Stimulated activated CD8-positive, alpha-beta memory T cell treated with anti-CD3 and anti-CD28 coated beads, Interleukin-4, amount 100 ng/mL, for 1 hour (primary cell): Measurements from ENCODE around the gene ADAM15.

Source experiments
- DNase-seq, 2 donors: peaks; one replicate each; pipeline ENCODE4 v3.0.0-alpha.2; 2020; ENCODE audit warnings: low read depth in 2 of 2, low spot score in 1 of 2

The ADAM15 gene

DNA sequence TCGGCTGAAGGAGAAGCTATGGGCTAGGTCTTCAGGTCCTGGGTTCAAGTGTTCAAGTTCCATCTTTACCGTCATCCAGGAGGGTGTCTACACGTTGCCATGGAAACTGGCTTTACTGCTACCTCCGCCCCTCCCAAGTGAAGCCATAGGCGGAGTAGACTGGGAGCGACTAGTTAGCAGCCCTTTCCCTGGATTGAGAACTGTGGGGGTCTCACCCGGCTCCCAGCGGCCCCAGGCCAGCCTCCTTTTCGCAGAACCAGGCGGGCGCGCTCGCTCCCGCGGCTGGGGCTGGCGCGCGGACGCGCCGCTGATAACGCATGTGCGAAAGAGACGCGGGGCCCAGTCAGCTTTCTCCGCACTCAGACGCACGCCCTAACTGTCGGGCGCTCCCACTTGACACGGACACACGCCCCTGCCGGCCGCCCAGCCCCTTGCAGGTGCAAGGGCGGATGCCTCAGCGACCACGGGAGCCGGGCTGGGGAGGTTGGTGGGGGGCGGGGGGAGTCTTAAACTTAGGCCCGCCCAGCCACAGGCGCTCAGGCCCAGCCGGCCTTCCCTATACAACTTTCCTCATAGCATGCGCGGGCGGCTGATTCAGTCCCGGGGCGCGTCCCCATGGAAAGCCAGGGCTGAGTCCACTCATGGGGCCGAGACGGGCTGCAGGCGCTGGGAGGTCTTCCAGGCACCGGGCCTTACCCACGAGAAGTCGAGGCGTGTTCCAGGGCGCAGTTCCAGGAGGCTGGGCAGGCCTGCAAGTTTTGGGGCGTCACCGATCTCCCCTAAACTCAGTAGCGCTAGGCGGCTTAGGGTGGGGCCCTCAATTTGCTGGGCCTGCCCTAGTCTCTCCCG lies 19.8 kb downstream of the ADAM15 start:
- peak in 1 of 2 donors; percentile 56 for DNase-seq

DNA sequence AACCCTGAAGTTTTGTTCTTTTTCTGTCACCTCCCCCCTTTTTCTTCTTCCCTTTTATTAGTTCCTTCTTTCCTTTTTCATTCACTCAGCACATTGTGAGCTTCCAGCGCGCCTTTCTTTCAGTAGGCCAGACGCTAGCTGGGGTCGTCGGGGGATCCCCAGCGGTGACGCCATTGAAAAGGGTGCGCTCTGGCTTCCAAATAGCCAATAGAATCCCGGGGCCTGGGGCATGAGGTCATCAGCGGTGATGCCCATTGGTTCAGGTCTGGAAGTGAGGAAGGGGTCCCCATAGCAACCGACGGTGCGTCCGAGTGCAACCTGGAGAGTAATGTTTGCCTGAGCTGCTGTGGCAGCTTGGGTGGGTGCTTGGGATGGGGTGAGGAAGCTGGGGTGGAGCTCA lies 20.6 kb downstream of the ADAM15 start:
- DNase-seq, result no peak

DNA sequence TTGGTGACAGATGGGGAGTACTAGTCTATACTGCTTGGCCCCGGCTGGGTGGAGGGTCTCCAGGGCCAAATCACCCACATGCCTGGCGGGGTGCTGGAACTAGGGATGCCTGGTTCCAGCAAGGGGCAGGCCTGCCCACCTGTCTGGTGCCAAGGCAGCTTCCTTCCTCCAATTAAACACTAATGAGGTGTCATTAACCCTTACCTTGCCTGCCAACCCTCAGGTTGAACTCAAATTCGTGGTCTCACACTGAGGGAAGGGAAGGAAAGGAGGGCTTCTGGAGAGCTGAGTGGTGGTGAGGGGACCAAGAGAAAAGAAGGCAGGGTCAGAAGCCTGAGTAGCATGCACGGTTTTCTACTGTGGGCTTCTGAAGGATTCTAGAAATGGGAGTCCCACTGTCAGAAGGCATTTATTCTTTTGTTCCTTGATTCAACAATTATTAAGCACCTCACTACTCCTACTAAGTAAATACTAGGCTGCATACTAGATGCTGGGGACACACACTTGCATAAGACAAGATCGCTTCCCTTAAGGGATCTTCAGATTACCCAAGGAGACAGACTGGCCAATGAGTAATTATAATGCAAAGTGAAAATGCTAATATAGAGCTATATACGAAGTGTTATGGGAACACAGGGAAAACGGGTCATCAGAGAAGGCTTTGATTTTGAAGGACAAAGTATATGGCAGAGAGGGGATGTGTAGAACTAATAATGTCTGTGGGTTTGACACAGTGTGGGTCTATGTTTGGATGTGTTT lies 21.6 kb downstream of the ADAM15 start:
- no peak for DNase-seq

DNA sequence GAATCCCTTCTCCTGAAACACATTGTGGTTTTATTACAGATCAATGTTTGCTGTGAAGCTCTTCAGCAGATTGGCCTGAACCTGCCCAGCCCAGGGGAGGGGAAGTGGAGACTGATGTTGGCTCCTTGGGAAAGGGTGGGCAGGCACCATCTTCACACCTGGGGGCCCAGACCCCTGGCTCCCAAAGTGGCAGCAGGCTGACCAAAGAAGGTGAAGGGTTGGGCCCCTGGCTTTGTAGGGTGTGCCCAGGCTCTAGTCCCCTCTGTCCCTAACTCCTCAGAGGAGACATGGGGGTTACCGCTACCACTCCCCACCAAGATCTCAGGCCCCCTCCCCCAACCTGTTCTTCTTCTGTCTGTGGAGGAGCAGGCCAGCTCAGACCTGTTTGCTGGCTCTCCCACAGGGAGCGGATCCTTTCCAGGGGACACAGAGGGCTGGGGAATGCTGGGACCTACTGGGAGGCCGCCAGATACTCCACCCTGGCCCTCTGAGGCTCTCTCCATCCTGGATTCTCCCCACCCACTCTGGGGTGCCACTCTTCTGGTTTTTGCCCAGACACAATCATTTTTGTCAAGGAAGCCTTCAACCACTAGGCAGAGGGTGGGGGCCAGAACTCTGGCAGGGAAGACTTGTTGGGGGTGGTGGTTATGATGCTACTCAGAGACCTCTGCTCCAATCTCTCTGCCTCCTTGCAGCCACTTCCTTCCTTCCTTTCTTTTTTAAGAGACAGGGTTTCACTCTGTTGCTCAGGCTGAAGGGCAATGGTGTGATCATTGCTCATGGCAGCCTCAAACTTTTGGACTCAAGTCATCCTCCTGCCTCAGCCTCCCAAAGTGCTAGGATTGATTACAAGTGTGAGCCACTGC lies 22.5 kb downstream of the ADAM15 start:
- no peak for DNase-seq

DNA sequence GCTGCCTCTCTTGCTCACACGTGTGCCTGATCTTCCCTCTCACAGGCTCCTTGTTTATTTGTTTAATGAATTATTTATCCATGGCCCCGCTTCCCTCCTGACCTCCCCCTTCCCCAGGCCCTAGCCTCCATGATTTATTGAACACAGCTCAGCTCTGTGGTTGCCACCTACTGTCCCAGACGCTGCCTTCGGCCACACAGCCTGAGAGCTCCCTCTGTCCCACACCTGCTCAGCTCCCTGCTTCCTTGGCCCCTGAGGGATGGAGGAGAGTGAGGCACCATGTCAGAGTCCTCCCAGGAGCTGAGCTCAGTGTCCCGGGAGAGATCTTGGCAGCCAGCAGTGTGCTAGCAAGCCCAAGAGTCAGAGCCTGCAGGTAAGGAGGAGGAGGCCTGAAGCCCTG lies 24.4 kb downstream of the ADAM15 start:
- DNase-seq, result no peak

DNA sequence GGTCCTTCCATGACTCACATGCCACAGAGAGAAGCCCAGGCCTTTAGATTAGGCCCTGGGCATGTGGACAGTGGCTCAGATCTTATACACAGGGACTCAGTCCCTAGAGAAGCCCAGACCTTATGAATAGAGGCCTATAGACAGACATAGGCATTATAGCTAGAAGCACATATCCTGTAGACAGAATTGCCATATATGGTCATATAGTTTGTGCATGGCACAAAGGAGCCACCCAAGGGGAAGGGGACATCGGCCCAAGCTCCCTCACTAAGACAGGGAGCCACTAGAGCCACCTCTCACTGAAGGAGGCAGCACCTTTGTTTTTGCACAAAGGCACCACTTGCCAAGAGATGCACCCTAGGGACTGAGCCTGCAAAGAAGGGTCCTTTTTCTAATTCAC lies 25.3 kb downstream of the ADAM15 start:
- DNase-seq, result no peak

DNA sequence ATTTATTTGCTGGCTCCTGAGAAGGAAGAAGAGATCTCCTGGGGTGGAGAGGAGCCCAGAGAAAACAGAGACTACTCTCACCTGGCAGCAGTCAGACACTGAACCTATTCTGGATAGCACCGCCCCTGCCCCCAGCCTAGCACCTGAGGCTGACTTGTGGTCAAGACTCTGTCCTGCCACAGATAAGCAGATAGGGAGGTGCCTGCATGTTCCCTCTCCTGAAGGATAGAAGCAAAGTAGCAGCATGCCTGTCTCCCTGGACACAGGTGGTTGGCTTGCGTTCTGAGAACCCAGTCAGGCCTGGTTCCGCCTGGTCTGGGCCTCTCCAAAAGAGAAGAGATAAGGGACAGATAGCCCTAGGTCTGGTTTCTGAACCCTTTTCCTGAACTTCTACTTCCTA lies 26.2 kb downstream of the ADAM15 start:
- no peak for DNase-seq

DNA sequence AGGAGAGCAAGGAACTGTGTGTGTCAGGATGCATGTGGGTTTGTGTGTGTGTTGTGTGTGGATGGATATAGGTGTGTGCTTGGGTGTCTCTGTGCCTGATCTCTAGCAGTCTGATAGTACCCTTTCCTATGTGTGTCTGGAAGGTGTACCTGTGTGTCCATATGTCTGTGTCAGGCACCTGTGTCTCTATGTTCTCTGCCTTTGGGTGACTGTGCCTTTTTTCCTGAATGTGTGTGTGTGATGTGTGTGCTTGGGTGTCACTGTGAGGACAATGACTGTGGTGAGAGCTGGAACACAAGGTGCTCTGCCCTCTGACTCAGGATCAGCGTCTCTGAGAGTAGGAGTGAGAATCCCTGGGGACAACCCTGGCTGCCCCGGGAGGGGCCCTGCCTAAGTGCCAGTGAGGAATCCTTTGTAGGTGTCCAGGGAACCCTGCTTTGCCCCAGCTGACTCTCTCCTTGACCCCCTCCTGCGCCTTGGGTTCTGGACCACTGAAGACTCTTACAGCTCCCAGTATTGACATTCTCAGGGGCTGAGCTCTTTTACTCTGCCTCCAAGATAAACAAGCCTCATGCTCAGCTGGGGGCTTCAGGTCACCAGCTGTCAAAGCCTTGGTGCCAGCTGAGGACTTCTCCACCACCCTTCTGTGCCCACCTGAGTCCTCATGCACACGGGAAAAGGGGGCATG lies 26.8 kb downstream of the ADAM15 start:
- DNase-seq, result no peak

DNA sequence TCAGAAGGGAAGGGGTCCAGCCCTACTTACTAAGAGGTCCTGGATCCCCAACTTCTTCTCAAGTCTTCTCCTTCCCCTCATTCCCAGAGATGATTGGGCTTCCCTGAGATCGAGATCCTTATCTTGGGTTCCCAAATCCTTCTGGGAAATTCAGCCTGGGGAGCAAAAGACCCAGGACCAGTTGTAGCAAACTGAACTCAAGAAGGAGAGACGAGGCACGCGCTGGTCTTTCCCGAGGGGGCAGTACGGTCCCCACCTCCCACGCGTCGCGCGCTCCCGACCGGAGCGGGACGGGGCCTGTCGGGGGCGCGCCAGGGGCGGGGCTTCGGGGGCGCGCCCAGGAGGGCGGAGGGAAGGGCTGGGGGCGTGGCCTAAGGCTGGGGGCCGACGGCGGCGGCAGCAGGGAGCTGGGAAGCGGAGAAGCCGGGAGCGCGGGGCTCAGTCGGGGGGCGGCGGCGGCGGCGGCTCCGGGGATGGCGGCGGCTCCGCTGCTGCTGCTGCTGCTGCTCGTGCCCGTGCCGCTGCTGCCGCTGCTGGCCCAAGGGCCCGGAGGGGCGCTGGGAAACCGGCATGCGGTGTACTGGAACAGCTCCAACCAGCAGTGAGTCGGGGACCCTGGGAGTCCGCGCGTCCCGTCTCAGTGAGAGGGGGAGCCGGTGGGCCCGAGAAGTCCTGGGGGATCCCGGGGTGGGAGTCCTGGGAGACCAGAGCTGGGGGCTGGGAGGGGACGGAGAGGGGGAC lies 27.5 kb downstream of the ADAM15 start, which contains the start of gene EFNA3:
Gene EFNA3, plus strand, starts transcription at position 369 of the 741 bp plus-strand sequence. Its CDS starts 105 bp downstream, at position 474.
- peak in 1 of 2 donors; percentile 37 for DNase-seq

DNA sequence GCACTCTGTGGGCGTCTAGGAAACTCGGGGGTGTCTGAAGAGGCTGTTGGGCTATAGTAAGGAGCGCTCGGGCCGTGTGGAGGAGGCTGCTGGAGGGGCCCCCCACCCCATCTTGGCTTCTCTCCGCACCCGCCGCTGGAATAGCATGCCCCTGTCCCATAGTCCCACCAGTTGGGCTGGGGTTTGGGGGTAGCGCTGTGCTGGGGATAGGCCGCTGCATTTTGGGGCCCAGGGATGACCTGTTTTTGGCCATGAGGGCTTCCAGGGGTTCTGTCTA lies 28.0 kb downstream of the ADAM15 start:
- DNase-seq, result no peak

DNA sequence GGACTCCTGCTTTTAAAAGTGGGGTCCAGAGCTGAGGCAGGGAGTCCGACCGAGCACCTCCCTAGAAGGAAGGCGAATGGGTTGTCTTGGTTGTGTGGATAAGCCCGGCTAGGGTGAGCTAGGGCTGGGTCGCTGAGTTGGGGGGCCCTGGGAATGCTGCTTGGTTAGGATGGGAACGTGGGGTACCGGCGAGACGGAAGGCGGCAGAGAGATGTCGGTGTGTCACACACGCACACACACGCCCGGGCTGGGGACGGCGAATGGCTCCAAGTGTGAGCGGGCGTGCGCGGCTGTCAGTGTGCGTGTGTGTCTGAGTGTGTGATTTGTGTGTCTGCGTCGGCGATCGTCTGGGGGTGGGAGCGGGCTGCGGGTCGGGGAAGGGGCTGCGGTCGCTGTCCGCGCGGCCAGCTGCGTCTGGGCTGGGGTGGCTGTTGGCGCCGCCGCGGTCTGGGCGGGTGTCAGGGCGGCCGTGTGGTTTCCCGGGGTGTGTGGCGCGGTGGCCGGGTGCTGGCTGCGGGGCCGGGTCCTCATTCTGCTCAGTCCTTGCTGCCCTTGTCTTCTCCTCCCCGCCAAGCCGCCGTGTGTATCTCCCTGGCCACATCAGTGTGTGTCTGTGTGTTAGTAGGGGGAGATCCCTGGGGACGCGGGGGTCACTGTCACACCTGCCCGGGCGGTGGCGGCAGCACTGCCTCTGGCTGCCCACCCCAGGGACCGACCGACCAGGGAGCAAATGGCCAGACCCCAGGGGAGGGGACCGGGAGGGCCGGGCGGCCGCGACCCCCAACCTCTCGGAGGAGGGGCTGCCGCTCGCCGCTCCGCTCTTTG lies 28.6 kb downstream of the ADAM15 start:
- no peak for DNase-seq

DNA sequence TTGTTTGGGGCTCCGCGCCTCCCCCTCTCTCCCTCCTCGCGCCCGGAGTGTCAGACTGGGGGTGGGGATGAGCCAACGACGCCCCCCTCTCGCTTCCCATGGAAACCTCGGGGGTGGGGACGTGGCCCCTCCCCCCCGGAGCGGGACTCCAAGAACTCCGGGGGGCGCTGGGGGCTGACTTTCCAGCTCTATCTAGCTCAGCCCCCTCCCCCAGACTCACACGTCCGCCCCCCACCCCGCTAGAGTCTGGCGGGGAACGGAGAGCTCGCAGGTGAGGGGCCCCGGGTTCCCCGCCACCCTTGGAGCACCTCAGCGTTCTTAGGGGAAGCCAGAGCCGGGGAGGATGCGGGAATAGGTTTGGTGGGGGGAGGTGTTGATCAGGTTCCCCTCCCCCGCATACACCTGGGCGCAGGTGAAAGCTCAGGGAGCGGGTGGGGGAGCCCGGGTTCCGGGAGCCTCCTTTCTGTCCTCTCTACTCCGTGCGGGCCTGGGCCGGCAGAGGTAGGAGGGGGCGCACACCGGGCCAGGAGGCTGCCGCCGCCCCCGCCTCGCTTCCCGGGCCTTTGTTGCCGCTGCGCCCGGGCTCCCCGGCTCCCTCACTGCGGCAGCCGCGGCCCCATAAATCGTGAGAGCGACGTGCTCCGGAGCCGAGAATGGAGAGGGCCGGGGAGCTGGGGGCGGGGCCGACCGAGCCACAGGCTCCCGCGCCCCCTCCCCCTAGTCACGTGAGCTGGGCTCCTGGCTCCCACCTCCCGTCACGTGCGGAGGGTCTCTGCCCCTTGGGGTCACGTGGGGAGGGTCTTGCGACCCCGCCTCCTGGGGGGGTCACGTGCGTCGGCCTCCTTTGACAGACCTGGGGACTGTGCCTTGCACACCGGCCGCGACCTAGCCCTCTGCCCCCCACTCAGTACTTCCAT lies 29.5 kb downstream of the ADAM15 start:
- DNase-seq, result no peak

DNA sequence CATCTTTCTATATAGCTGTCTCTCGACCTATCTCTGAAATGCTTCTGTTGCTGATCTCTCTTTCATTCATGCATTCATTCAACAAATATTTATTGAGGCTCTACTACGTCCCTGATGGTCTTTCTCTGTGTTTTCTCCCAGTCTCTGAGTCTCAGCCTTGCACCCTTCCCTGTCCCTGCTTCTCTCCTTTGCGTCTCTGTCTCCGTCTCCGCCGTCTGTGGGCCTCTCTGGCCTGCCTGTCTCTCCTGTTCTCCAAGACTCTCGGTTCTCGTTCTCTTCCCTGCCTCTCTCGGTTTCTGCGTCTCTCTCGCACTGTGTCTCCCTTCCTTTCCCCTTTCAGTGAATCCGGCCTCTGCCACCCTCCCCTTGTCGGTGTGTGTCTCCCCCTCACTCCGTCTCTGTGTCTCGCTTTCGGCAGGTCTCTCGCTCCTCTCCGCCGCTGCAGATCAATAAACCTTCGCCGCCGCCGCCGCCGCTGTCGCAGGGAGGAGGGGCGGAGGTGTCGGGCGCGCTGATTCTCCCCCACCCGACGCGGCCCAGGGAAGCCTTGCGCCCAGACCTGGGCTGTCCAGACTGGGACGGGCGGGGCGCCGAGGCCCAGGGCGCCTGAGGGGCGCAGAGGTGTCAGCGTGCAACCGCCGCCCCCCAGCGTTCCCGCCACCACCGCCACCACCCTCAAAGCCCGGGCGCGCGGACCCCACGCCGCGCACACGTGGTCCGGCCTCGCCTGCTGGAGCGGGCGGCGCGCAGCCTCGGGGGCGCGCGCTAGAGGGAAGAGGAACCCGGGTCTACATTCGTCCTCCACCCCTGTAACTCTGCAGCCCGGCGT lies 30.6 kb downstream of the ADAM15 start:
- no peak for DNase-seq

DNA sequence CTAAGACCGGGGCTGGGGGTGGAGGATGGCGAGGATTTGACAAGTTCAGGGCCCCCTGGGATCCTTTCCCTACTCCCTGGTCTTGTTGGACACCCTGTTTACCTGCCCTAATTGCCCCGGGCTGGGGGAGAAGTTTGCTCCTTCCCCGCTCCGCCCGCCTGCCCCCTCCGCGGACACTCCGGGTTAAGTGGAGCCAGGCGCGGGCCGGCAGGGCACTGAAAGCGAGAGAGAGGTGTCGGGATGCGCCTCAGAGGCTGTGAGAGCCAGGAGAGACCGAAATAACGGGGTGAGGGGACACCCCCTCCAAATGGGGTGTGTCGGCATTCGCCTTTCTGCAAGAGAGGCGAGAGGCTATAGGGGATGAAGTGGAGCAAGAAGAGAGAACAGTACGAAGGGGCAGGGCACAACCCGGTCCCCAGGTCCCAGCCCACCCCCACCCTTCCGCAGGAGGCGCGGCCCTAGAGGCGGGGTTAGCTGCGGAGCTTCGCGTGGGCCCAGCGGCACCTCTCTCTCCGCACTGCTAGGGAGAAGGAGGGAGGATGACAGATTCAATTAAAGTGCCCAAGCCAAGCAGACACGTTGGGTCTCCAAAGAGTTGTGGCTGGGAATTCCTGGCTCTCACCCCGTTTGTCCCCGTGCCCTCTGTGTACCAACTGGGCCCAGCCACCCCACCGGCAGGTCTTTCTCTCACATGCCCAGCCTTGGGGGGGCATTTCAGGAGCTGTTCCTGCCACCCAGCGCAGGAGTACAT lies 31.4 kb downstream of the ADAM15 start:
- DNase-seq, result no peak

DNA sequence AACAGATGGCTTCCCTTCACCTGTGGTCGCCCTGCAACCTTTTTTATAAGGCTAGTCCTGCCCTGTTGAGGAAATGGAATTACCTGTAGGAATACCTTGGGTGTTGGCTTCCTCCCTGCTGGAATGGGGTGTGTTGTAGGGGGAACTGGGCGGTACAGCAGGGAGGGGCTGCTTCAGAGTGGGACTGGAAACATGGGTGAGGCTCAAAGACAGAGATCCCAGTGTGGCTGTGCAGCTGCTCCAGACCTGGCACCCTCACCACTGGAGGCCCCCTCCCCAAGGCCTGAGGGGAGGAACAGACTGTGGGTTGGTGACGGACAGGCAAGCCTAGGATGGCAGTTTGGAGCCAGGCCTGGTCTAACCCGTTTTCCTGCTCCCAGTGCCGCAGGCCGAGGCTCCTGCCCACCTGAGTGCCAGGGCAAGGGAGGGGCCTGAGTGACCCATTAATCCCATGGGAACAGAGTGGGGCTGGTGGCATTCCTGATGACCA lies 32.0 kb downstream of the ADAM15 start:
- DNase-seq, result no peak

DNA sequence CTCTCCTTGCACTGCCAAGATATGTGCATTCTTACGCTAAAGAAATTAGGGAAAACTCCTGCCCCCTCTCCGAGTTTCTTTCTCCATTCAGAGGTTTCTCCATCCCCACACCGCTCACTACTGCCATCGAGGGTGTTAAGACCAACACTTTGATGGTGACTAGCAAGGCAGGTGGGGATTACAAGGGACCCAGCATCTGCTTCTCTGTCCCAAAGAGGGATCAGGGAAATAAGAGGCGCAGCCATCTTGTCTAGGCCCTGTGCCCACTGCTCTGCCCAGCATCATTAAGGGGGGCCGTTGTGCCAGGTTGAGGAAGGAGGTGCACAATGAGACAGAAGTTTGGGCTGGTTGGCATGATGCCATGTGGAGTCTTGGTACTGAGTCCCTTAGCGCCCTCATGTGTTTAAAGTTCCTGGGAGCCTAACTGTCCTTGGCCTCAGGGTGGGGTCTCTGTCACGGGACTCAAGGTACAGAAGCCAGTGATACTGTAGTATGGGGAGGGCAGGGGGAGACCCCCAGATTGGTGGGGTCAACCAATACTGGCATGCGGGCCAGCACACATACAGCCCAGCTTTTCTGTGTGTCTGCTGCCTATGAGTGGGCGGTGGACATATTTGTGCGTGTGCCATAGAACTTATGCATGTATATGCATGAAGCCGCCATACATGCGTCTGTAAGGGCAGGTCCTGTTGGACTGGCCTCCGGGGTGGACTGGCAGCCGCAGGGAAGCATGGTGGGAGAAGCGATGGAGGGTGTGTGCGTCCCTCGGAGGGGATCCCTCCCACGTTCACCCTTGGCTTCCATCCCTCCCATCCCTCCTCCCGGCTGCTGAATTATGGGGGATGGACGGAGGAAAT lies 33.0 kb downstream of the ADAM15 start:
- no peak for DNase-seq
